HG03066 (cell line): Measurements from ENCODE around the gene C1QTNF3.

Source experiments
- ATAC-seq: cut with Tn5 transposase; IDR thresholded peaks from one replicate; pipeline ENCODE4 v1.9.1; 2021; ENCODE audit warnings: low read depth; ENCODE audit not compliant: unreplicated experiment

C1QTNF3 gene

GRCh38 chr5:34002629-34003328, 40.2 kb downstream of the C1QTNF3 start:
- no peak for ATAC-seq

- no peak for ATAC-seq
These were observed 41.7 kb downstream of the C1QTNF3 start for GRCh38 chr5:34001241-34001841.

DNA sequence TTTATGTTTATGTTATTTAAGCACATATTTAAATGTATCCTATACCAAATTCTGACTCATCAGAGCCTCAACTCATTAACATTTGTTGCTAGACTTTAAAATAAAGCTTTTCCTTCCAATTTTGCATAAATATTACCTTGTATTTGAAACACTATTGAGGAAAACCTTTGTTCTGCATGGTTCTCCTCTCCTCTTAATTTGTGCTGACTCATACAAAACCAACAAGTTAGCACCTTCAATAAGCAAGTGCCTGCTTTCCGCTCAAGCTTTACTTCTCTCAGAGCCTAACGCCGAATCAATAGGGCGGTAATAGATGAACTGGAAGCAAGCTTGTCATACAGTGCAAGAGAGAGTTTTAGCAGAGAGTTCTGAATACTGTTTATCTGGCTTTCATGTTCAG, 43.0 kb downstream of the C1QTNF3 start:
- ATAC-seq: no peak

- ATAC-seq: peak; percentile 53
These were observed 45.6 kb downstream of the C1QTNF3 start for GRCh38 chr5:33997331-33997983.

DNA sequence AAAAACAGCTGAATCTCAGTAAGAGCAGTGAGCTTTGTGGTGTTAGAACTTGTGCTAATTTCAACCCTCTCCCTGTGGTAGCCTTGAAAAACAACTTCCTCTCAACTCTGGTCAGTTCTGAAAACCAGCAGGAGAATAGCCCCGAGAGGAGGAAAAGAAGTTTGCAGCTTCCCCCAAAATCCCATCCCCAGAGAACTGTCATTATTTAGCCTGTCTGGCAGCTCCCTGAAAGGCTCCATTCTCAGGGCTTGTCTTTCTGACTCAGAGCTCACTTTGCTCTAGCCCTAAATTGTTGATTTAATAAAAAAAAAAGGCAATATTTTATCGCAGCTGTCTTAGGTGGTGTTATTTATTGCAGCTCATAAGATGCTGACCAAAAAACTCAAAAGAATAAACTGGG, 47.1 kb downstream of the C1QTNF3 start:
- ATAC-seq: no peak

- no peak for ATAC-seq
These were observed 48.2 kb downstream of the C1QTNF3 start for GRCh38 chr5:33994845-33995244.

DNA sequence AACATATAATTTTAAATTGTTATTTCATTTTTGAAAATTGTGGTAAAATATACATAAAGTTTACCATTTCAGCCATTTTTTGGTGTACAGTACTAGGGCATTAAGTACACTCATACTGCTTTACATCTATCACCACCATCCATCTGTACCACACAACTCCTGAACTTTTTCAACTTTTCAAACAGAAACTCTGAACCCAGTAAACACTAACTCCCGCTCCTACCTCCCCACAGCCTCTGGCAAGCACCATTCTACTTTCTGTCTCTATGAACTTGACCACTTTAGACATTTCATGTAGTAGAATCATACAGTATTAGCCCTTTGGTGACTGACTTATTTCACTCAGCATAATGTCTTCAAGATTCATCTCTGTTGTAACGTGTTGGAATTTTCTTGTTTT, 50.1 kb downstream of the C1QTNF3 start:
- no peak for ATAC-seq

DNA sequence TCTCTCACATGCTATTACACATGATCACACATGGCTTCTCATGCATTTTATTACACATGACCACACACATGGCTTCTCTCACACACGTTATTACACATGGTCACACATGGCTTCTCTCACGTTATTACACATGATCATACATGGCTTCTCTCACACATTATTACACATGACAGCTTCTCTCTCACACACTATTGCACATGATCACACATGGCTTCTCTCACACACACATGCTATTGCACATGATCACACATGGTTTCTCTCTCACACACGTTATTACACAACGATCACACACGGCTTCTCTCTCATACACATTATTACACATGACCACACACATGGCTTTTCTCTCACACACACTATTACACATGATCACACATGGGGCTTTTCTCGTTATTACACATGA, 57.6 kb downstream of the C1QTNF3 start:
- ATAC-seq: no peak

- ATAC-seq: no peak
These were observed 58.3 kb downstream of the C1QTNF3 start, which contains the start of gene SLC45A2 for GRCh38 chr5:33984671-33985124. Gene SLC45A2, minus strand, starts transcription at chr5:33984693. Its CDS starts 110 bp downstream, at chr5:33984583.

DNA sequence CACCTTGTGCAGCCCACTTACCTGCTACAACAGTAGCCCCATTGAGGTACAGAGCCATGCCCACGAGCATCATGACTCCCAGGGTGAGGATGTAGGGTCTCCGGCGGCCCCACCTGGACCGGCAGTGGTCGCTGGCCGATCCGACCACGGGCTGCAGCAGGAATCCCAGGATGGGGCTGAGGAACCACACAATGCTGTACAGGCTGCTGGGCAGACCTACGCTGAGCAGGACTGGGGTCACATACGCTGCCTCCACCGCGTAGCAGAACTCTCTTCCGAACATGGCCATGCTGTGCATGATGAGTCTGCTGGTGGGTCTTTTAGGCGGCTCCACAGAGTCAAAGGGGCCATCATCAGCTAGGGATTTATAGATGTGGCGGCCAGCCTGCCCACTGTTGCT, 58.8 kb downstream of the C1QTNF3 start:
- no peak for ATAC-seq

DNA sequence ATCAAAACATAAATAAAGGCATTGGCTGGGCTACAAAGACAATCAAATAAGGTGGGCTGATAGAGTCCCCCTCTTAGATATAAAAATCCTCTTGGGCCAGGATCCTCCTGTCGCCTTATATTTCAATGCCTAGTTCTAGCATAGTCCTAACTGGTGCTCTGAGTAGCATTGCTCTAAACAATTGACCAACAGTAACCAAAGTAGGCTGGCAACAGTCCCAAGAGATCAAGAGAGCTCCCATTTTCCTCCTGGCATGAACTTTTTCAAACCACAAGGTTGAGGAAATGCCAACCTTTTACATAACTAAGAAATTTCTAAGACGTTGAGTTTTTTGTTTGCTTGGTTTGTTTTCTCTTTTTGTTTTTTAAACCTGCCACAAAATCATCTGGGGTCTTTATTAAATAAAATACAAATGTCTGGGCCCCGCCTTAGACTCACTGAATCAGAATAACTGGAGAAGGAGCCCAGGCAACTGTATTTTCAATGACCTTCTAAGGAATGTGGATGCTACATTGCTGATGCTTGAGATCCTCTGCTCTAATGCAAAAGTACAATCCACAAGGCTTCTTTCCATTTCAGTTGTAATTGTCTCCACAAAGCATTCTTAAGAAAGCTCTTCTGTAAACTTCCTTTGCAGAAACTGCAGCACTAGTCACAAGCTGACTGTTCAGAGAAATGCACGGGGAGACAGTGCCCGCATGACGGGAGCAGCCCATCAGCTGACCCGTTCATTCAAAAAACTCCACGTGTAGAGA, 61.4 kb downstream of the C1QTNF3 start:
- no peak for ATAC-seq

- ATAC-seq: no peak
These were observed 63.0 kb downstream of the C1QTNF3 start for GRCh38 chr5:33980030-33980429.

DNA sequence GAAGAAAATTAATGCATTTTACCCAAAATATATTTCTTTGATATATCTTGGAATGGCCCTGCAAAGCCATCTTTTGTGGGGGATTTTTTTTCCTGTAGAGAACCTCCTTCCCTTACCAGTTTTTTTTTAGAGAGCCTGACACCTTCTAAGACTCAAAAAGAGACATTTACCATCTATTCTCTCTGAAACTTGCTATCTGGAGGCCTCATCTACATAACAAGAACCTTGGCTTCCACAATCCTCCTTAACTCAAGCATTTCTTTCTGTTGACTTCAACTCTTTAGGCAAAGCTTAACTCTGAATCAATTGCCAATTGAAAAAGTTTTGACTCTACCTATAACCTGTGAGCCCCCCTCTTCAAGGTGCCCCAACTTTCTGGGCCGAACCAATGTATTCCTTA, 64.7 kb downstream of the C1QTNF3 start:
- no peak for ATAC-seq

DNA sequence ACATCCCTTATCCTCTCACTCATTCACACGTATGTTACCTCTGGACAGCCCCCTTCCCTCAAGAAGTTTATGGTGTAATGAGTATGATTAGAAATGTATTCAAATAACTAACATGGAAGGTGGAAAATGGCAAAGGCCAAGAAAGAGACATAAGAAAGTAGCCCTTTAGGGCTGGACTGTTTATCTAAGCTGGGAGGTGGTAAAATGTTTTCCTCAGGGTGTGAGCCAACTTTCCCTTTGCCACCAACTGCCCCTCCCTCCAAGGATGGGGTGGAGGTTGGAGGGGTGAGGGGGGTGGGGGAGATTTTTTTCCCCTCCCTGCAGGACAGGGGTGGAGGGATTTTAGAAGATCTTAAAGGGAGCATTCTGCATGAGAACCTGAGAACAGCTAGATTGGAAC, 66.7 kb downstream of the C1QTNF3 start:
- ATAC-seq: no peak

GRCh38 chr5:33975852-33976251, 67.2 kb downstream of the C1QTNF3 start:
- ATAC-seq: no peak

GRCh38 chr5:33973271-33973670, 69.7 kb downstream of the C1QTNF3 start:
- ATAC-seq: no peak

DNA sequence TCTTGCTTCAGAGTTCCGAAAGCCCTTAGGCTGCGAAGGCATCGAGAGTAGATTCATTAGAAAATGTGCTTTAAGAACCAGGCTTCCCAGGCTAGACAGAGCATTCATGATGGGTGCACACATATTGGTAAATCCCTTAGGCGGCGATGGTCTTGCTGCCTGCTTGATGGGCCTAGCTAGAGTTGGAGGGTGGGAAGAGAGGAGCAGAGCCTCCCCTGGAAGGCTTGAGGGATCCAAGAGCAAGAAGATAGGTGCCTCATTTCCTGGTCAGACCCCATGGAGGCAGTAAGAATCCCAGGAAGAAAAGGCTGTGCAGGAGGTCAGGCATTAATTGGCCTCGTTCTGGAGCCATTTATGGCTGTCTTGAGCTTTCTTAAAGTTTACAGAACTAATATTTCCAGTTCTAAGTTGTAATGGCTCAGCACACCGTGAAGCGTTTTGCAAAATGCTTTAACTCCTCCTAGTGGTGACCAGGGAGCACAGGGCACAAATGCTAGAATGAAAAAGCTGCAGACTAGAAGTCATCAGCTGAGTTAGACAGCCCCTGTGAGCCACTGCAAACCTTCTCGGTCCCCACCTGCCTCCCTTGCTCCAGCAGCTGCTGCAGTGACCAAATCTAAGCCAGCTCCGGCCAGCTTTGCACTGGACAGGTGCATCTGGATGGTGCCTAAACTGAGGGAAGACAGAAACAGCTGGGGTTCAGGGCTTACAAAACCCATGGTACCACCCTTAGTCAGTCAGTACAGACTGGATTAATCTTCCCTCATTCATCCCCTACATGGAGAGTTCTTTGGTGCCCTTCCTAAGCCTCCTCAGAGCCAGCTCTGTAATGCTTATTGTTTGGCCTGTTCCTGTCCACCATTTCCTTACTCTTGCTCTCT, 73.2 kb downstream of the C1QTNF3 start:
- peak; percentile 74 for ATAC-seq

DNA sequence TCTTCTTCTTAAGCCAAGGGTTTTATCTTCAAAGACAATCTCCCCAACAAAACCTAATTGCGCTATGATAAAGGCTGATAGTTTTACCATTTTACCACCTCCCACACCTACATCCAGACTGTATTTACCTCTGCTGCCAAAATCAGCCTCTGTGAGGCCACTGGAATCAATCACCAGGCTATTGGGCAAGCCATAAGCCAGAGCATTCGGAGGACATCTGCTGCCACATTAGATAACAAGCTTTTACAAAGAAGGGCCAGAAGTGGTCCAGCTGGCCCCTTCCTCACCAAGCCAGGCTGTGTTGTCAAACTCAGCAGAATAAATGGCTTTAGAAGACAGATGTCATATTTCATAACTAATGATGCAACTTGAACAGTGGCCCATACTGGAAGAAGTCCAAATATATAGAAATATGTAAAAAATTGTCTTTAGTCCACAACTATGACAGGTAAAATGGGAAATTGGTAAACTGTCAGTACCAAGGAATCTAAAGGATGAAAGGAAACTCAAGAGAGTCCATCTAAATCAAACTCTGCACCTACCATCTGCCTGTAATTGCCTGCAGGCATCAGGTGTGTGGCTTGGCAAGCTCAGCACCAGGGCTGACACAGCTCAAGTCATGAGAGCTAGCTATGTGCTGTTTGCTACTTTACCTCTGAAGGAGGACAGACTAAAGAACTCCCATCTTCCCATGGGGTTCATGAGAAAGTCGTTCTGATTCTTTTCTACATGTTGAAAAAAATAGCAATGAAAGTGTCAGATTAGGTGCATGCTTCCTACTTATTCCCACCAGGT, 74.6 kb downstream of the C1QTNF3 start:
- no peak for ATAC-seq
